Esophagus (tissue), 2 donors: Measurements from ENCODE around the gene GRIK3. TPM values are rescaled to one million over a fixed set of nuclear protein-coding genes. Genes with fewer than 3 reads are reported as not detected.

Experiments
- H3K27ac ChIP-seq, 2 donors: one replicate each; pipeline ENCODE4 v1.5.1; 2013; ENCODE audit warnings: low read depth in 2 of 2, mild to moderate bottlenecking in 2 of 2, inconsistent platforms in 1 of 2, low read length in 1 of 2, moderate library complexity in 1 of 2
- H3K27me3 ChIP-seq, 2 donors: one replicate each; pipeline ENCODE4 v1.6.1; 2013; ENCODE audit warnings: low read length in 2 of 2, control low read depth in 1 of 2, mild to moderate bottlenecking in 1 of 2; ENCODE audit not compliant: insufficient read depth in 2 of 2, control insufficient read depth in 1 of 2
- H3K36me3 ChIP-seq, 2 donors: one replicate each; pipeline ENCODE4 v1.6.1; 2013; ENCODE audit warnings: low read length in 1 of 2; ENCODE audit not compliant: control insufficient read depth in 2 of 2, insufficient read depth in 2 of 2
- H3K4me1 ChIP-seq, 2 donors: one replicate each; pipeline ENCODE4 v1.6.1; 2013; ENCODE audit warnings: low read length in 1 of 2; ENCODE audit not compliant: control insufficient read depth in 2 of 2, insufficient read depth in 2 of 2
- H3K4me3 ChIP-seq, 2 donors: one replicate each; pipeline ENCODE4 v1.5.1; 2013; ENCODE audit warnings: low read length in 2 of 2, mild to moderate bottlenecking in 2 of 2, low read depth in 1 of 2, moderate library complexity in 1 of 2
- H3K9me3 ChIP-seq, 2 donors: one replicate each; pipeline ENCODE4 v1.6.1; 2013; ENCODE audit warnings: mild to moderate bottlenecking in 2 of 2, low read depth in 1 of 2, low read length in 1 of 2, moderate library complexity in 1 of 2; ENCODE audit not compliant: control insufficient read depth in 2 of 2, insufficient read depth in 1 of 2
- WGBS, 2 donors: extraction: QIAGEN DNeasy Blood & Tissue Kit; methylation state at CpG; one replicate each; pipeline ENCODE4 v1.1.7; 2013; 5-methylcytosine and 5-hydroxymethylcytosine counted together
- polyA plus RNA-seq, 2 donors: library from polyadenylated mRNA; stranded (reverse); fragments of 200-250 nt; gene quantifications; one replicate each; pipeline ENCODE4 v1.2.3, GENCODE V29; 2013
- donor health status: healthy with polysubstance abuse.
- donor health status: Bipolar disorder and iron deficiency.

GRIK3 gene
- polyA plus RNA-seq, 2 donors, result 0.13 to 0.16 TPM

- Histone ChIP-seq H3K4me1 (no peaks in the 10 kb centered on the region), H3K4me3 (no peak overlapping the region), H3K27ac (no peak overlapping the region), H3K36me3 (no peaks in the 10 kb centered on the region), H3K27me3 (peaks cover 0 to 3% of the 10 kb centered on the region in 2 donors), H3K9me3 (peaks cover 2 to 5% of the 10 kb centered on the region in 2 donors)
- 57 to 63% methylated on average over 8 of the region's 8 CpGs for WGBS, 2 donors
These were observed 242.0 kb downstream of the GRIK3 start for GRCh38 chr1:36792292-36792691.

GRCh38 chr1:36790191-36790590 is 244.1 kb downstream of the GRIK3 start:
- H3K9me3 ChIP-seq, result peaks cover 2 to 5% of the 10 kb centered on the region in 2 donors
- no peaks in the 10 kb centered on the region for H3K4me1 ChIP-seq
- 67 to 68% methylated on average over 10 of the region's 10 CpGs for WGBS, 2 donors
- H3K4me3 ChIP-seq, result no peak overlapping the region
- peaks cover 0 to 3% of the 10 kb centered on the region in 2 donors for H3K27me3 ChIP-seq
- no peaks in the 10 kb centered on the region for H3K36me3 ChIP-seq
- H3K27ac ChIP-seq, result no peak overlapping the region

- Histone ChIP-seq H3K4me3 (no peak overlapping the region), H3K27me3 (peaks cover 0 to 3% of the 10 kb centered on the region in 2 donors), H3K9me3 (peaks cover 2 to 5% of the 10 kb centered on the region in 2 donors), H3K36me3 (no peaks in the 10 kb centered on the region), H3K27ac (no peak overlapping the region), H3K4me1 (no peaks in the 10 kb centered on the region)
These were observed 244.8 kb downstream of the GRIK3 start for GRCh38 chr1:36789535-36789934.

GRCh38 chr1:36787312-36787913 is 246.9 kb downstream of the GRIK3 start:
- Histone ChIP-seq H3K4me3 (no peak overlapping the region), H3K27ac (no peak overlapping the region), H3K9me3 (peaks cover 2 to 5% of the 10 kb centered on the region in 2 donors), H3K36me3 (no peaks in the 10 kb centered on the region), H3K27me3 (peaks cover 0 to 3% of the 10 kb centered on the region in 2 donors), H3K4me1 (no peaks in the 10 kb centered on the region)
- WGBS, 2 donors, result 43 to 52% methylated on average over 10 to 12 of the region's 12 CpGs

GRCh38 chr1:36786425-36786824 is 247.9 kb downstream of the GRIK3 start:
- Histone ChIP-seq H3K27ac (no peak overlapping the region), H3K9me3 (peaks cover 2 to 5% of the 10 kb centered on the region in 2 donors), H3K36me3 (no peaks in the 10 kb centered on the region), H3K27me3 (peaks cover 0 to 3% of the 10 kb centered on the region in 2 donors), H3K4me3 (no peak overlapping the region), H3K4me1 (no peaks in the 10 kb centered on the region)
- WGBS, 2 donors, result 65 to 71% methylated on average over 5 of the region's 5 CpGs

- Histone ChIP-seq H3K27ac (no peak overlapping the region), H3K4me3 (no peak overlapping the region), H3K9me3 (peaks cover under 1 to 3% of the 10 kb centered on the region in 2 donors), H3K27me3 (peaks cover 0 to 3% of the 10 kb centered on the region in 2 donors), H3K4me1 (no peaks in the 10 kb centered on the region), H3K36me3 (no peaks in the 10 kb centered on the region)
- WGBS, 2 donors, result 70 to 76% methylated on average over 9 of the region's 9 CpGs
These were observed 250.0 kb downstream of the GRIK3 start for GRCh38 chr1:36784147-36784859.

- Histone ChIP-seq H3K4me1 (no peaks in the 10 kb centered on the region), H3K9me3 (no peaks in the 10 kb centered on the region), H3K27me3 (no peaks in the 10 kb centered on the region), H3K4me3 (no peak overlapping the region), H3K36me3 (no peaks in the 10 kb centered on the region), H3K27ac (no peak overlapping the region)
- WGBS, 2 donors, result 74 to 75% methylated on average over 3 of the region's 3 CpGs
These were observed 250.8 kb downstream of the GRIK3 start for GRCh38 chr1:36783475-36783874.

- no peak overlapping the region for H3K4me3 ChIP-seq
- no peaks in the 10 kb centered on the region for H3K9me3 ChIP-seq
- no peaks in the 10 kb centered on the region for H3K27me3 ChIP-seq
- no peaks in the 10 kb centered on the region for H3K36me3 ChIP-seq
- no peaks in the 10 kb centered on the region for H3K4me1 ChIP-seq
- H3K27ac ChIP-seq, result no peak overlapping the region
- 40 to 49% methylated on average over 2 of the region's 2 CpGs for WGBS, 2 donors
These were observed 251.5 kb downstream of the GRIK3 start for GRCh38 chr1:36782785-36783184.

- no peaks in the 10 kb centered on the region for H3K27me3 ChIP-seq
- no peak overlapping the region for H3K4me3 ChIP-seq
- 69 to 76% methylated on average over 6 of the region's 6 CpGs for WGBS, 2 donors
These were observed 252.2 kb downstream of the GRIK3 start for GRCh38 chr1:36782085-36782484.

GRCh38 chr1:36781098-36781497 is 253.2 kb downstream of the GRIK3 start:
- Histone ChIP-seq H3K4me1 (no peaks in the 10 kb centered on the region), H3K27me3 (no peaks in the 10 kb centered on the region), H3K9me3 (no peaks in the 10 kb centered on the region), H3K27ac (no peak overlapping the region), H3K4me3 (no peak overlapping the region), H3K36me3 (no peaks in the 10 kb centered on the region)
- WGBS, 2 donors, result 64 to 68% methylated on average over 11 of the region's 11 CpGs

More at GRCh38 chr1:36782085-36782484, 252.2 kb downstream of the GRIK3 start:
- no peaks in the 10 kb centered on the region for H3K9me3 ChIP-seq
- no peak overlapping the region for H3K27ac ChIP-seq
- no peaks in the 10 kb centered on the region for H3K36me3 ChIP-seq
- H3K4me1 ChIP-seq, result no peaks in the 10 kb centered on the region
